Stimulated activated CD8-positive, alpha-beta memory T cell treated with anti-CD3 and anti-CD28 coated beads, Interleukin-7, amount 100 ng/mL, for 1 hour (primary cell): ENCODE measurements around the gene GLDC.
"Not testable (repeated sequence)": the region's sequence is repeated elsewhere in the genome, so short reads cannot be mapped to it uniquely, and the experiment has no call there.

Experiments used
- DNase-seq, 2 donors: peaks; one replicate each; pipeline ENCODE4 v3.0.0-alpha.2; 2020; ENCODE audit warnings: low read depth in 2 of 2

GLDC gene

GRCh38 chr9:6566409-6567139 lies 79.0 kb downstream of the GLDC start:
- DNase-seq: no peak

GRCh38 chr9:6565312-6565711 lies 80.2 kb downstream of the GLDC start:
- no peak for DNase-seq

- DNase-seq: no peak
Observed at GRCh38 chr9:6564868-6565267, 80.7 kb downstream of the GLDC start.

GRCh38 chr9:6564360-6564759 lies 81.2 kb downstream of the GLDC start:
- DNase-seq: no peak

GRCh38 chr9:6562871-6563430 lies 82.6 kb downstream of the GLDC start:
- DNase-seq: no peak

- no peak for DNase-seq
Observed at GRCh38 chr9:6562201-6562600, 83.3 kb downstream of the GLDC start.

- DNase-seq: no peak
Observed at GRCh38 chr9:6557883-6558616, 87.5 kb downstream of the GLDC start.

GRCh38 chr9:6553866-6554265 lies 91.7 kb downstream of the GLDC start:
- DNase-seq: no peak

GRCh38 chr9:6552498-6553121 lies 92.9 kb downstream of the GLDC start:
- DNase-seq: no peak

GRCh38 chr9:6552033-6552432 lies 93.5 kb downstream of the GLDC start:
- no peak for DNase-seq

- no peak for DNase-seq
Observed at GRCh38 chr9:6551136-6551535, 94.4 kb downstream of the GLDC start.

GRCh38 chr9:6549106-6549800 lies 96.3 kb downstream of the GLDC start:
- DNase-seq: no peak

- DNase-seq: no peak
Observed at GRCh38 chr9:6545017-6545691, 100.4 kb downstream of the GLDC start.

- DNase-seq: no peak
Observed at GRCh38 chr9:6543204-6543603, 102.3 kb downstream of the GLDC start.

- not testable (repeated sequence) for DNase-seq
Observed at GRCh38 chr9:6542617-6543016, 102.9 kb downstream of the GLDC start.

- no peak for DNase-seq
Observed at GRCh38 chr9:6538666-6539071, 106.9 kb downstream of the GLDC start.

- DNase-seq: no peak
Observed at GRCh38 chr9:6535594-6535993, 109.9 kb downstream of the GLDC start.

GRCh38 chr9:6525326-6526045 lies 120.0 kb downstream of the GLDC start:
- DNase-seq: no peak

- no peak for DNase-seq
Observed at GRCh38 chr9:6522263-6522662, 123.3 kb downstream of the GLDC start.

- no peak for DNase-seq
Observed at GRCh38 chr9:6512085-6512657, 133.4 kb downstream of the GLDC start.
